NCI-H69 (cell line): Measurements from ENCODE around the gene PCNX1.

Source experiments
- DNase-seq: peaks from one replicate; lab custom pipeline; 2025; lab: John Stamatoyannopoulos, UW

Gene PCNX1

DNA sequence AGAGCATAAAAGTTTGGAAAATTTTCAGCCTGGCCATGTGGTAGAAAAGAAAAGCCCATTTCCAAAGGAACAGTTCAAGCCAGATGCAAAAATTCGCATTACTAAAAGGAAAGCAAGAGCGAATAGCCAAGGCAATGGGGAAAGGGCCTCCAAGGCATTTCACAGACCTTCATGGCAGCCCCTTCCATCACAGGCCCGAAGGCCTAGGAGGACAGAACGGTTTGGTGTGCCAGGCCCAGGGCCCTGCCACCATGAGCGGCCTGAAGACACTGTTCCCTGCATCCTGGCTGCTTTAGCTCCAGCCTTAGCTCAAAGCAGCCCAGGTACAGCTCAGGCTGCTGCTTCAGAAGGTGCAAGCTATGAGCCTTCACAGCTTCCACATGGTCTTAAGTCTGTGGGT, 243.5 kb downstream of the PCNX1 start:
- DNase-seq: no peak

GRCh38 chr14:71155743-71156142, 248.5 kb downstream of the PCNX1 start:
- no peak for DNase-seq

GRCh38 chr14:71163050-71163841, 256.0 kb downstream of the PCNX1 start:
- DNase-seq: no peak

DNA sequence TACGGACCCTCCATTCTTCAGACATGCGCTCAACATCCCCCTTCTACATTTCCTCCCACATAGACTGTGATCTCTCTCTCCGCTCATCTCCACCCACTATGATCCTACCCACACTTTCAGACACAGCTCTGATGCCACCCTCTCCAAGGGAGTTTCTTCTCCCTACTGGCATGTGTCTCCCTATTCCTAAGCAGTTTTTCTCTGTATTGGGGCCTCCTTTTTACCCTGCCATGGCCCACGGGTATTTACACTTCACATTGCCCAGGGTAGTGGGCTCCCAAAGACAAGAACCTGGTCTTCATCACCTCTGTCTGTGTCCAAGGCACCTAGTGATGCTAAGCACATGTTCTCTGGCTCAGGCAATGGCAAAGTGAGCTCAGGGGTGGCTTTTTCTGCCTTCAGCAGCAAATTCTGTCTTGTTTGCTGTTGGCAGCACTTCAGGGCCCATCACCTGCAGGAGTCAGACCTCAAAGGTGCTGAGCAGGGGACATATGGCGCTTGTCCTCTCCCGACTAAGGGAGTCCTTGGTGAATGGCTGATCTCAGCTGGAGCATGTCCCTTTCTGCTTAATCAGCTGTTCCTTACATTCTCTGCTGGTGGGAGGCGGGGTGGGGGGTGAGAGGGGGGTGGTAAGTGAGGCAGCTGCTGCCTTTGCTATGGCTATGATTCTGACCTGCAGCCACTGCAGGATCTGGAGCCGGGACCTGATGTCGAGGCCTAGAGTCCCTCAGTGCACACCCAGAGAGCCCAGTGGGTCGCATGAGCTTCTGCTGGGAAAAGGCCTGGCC, 256.8 kb downstream of the PCNX1 start:
- DNase-seq: peak; percentile 74
